ENCODE data around the gene NCOA7. TPM values are rescaled to one million over a fixed set of nuclear protein-coding genes. Genes with fewer than 3 reads are reported as not detected.
A peak's percentile ranks its signal among the peaks of the same experiment; 100 is the strongest.

Gene NCOA7
- total RNA-seq, 1 experiment from 2014 or later = 37.3 TPM

- Histone ChIP-seq H3K9me3 (ENCODE audit: control insufficient read depth, insufficient read depth, low read depth, low read length) (no peaks in the 10 kb centered on the region), H3K4me1 (ENCODE audit: control insufficient read depth, insufficient read depth, low read length) (peaks cover 5% of the 10 kb centered on the region), H3K4me3 (ENCODE audit: low read depth in 2 of 2, low read length in 2 of 2) (peak overlapping the region; percentile 88 to 93), H3K27me3 (ENCODE audit: control insufficient read depth, insufficient read depth, low read length) (no peaks in the 10 kb centered on the region), H3K36me3 (ENCODE audit: control insufficient read depth, insufficient read depth, low read length) (no peaks in the 10 kb centered on the region), H3K27ac (ENCODE audit: low read length) (peak overlapping the region; percentile 97)
- intact Hi-C loops (cut with micrococcal nuclease; ENCODE audit: unreplicated experiment) = loop anchor here (2.0 to 5.0 kb wide), 2 partner anchors 176 to 192 kb away; partner anchors contain the start of gene HINT3
- DNase-seq (ENCODE audit: low read depth, low spot score) (peak; percentile 93), ATAC-seq (peak; percentile 95)
- TSS peak; percentile 98 for BruUV-seq (replicated peaks)
- TF ChIP-seq REST (IDR thresholded peaks at IDR 0.05; ENCODE audit: insufficient read depth in 1 of 2, low read depth in 2 of 2, low read length in 1 of 2) (no peak; a peak in 1 of 4 replicates), POLR2AphosphoS5 (IDR thresholded peaks at IDR 0.05; ENCODE audit: low read depth, low read length) (peak; percentile 87)
- ChIA-PET POLR2A (interaction anchor here (0.5 to 0.9 kb wide), 4 partner anchors 9 to 385 kb away, joined by 3 to 8 read pairs (median 4); partner anchors contain the start of gene NCOA7), CTCF (interaction anchor here (0.5 to 1.3 kb wide), 3 partner anchors 10 to 210 kb away, joined by 6 to 12 read pairs (median 7); partner anchors contain the start of gene NCOA7)
- in situ Hi-C loops (cut with HindIII; ENCODE audit: low pct_unique_long_range_greater_than_20kb, low sequenced_read_pairs) = no loop called here
Measured at GRCh38 chr6:125780540-125781313, 10.0 kb upstream of the NCOA7 start.

GRCh38 chr6:125781314-125781868 is 9.4 kb upstream of the NCOA7 start:
- POLR2A ChIA-PET = interaction anchor here (0.9 kb wide), 2 partner anchors 9 to 33 kb away, joined by 4 to 8 read pairs; partner anchors contain the start of gene NCOA7
- DNase-seq (ENCODE audit: low read depth, low spot score) = no peak

More at GRCh38 chr6:125781314-125781868, 9.4 kb upstream of the NCOA7 start:
- H3K4me3 ChIP-seq (ENCODE audit: low read depth in 2 of 2, low read length in 2 of 2) = peak overlapping the region; percentile 88 to 93
- no peaks in the 10 kb centered on the region for H3K9me3 ChIP-seq (ENCODE audit: control insufficient read depth, insufficient read depth, low read depth, low read length)
- BruUV-seq (replicated peaks) = TSS peak; percentile 82
- no peaks in the 10 kb centered on the region for H3K27me3 ChIP-seq (ENCODE audit: control insufficient read depth, insufficient read depth, low read length)
- peak; percentile 54 for ATAC-seq
- TF ChIP-seq POLR2AphosphoS5 (IDR thresholded peaks at IDR 0.05; ENCODE audit: low read depth, low read length) (no peak), CTCF (IDR thresholded peaks at IDR 0.05) (peak; percentile 36; the same call in 1 of the 2 replicates)
- in situ Hi-C loops (cut with HindIII; ENCODE audit: low pct_unique_long_range_greater_than_20kb, low sequenced_read_pairs) (no loop called here), intact Hi-C loops (cut with micrococcal nuclease; ENCODE audit: unreplicated experiment) (loop anchor here (2.0 to 5.0 kb wide), 2 partner anchors 175 to 191 kb away; partner anchors contain the start of gene HINT3)
- CTCF ChIA-PET = interaction anchor here (0.5 to 1.3 kb wide), 3 partner anchors 9 to 209 kb away, joined by 6 to 12 read pairs (median 7); partner anchors contain the start of gene NCOA7
- H3K4me1 ChIP-seq (ENCODE audit: control insufficient read depth, insufficient read depth, low read length) = peaks cover 5% of the 10 kb centered on the region
- H3K27ac ChIP-seq (ENCODE audit: low read length) = peak overlapping the region; percentile 97
- H3K36me3 ChIP-seq (ENCODE audit: control insufficient read depth, insufficient read depth, low read length) = no peaks in the 10 kb centered on the region

All from Panc1 (cell line).